ENCODE data around the gene SPAG9.

Gene SPAG9

DNA sequence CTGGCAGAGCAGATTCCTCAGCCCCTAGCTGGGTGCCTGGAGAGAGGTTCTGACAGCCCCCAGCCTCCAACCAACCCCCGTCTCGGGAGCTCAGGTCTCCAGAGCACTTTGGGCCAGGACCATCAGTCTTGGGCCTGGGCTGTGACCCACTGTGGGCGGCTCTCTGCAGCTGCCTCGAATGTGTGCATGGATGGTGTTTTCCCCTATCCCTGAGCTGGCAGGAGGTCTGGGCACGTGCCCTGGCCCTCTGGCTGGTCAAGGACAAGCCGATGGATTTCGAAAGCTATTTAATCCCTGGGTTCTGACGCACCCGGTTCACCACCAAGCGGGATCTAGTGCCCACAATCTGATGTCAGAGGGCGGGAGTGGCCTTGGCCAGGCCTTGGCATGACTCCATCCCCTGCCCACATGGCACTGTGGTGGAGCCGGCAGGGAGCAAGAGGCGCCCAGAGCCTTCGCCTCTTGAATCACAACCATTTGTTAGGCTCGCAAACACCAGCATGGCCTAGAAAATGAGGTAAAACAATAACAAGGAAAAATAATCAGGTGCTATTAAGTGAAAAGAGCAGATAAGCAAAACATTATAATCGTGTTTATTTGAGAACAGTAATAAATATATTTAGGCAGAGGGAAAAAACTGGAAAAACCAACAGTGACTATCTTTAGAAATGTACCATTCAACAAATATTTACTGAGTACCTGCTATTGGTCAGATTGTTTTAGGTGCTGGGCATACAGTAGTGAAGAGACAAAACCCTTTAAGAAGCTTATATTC is 185.3 kb downstream of the SPAG9 start:
- DNase-seq = no peak

DNA sequence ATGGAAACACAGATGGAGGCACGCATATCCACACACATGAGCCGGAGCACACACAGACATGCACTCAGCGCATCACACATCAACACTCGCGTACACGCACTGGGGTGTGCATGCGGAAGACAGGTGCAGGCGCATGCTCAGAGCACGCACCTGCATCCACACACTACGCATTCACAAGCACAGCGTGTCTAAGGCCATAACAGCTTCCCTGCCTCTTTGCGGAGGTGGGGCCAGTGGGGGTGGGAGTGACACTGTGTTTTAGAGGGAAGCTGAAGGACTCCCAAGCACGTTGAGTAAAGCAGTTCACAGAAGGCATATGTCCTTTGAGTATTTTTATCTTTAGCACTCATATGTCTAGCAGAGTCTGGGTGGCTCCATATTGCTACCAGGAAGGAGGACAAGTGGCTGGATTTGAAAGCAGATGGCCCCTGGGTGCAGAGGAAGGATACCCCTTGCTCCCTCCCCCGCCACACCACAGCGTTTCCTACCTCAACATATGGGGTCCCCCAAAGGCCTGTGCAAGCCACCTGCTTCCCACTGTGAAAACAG is 185.9 kb downstream of the SPAG9 start:
- DNase-seq = no peak

GRCh38 chr17:50934161-50934560 is 186.5 kb downstream of the SPAG9 start:
- DNase-seq = no peak

DNA sequence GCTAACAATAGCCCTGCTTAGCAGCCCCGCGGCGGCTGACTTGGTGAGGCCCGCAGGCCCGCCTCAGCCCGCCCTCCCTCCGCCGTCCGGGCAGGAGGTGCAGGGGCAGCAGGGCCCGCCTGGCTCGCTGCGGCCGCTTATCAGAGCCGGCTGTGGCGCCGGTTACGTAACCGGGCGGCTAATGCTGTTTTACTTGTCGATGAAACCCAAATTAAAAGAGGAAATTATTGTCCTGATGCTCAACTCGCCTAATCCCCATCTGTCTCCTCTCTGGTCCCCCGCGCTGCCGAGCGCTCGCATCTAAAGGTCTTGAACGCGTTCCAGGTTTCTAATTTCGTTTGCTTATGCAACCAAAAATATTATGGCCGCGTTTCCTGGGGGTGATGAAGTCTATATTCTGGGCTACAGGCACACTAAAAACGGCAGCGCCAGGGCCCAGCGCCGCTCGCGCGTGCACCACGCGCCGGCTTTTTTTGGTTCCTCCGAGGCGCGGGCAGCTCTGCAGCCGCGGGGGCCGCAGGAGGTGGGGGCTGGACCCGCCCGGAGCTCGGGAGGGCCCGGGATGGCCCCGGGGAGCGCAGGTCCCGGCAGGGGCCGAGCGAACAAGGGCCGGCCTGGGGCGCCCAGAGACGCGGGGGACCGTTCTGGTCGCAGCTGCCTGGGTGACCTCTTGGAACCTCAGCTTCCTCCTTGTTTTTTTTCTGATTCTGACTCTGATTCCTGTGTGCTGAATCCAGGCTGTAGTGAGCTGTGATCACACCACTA is 189.3 kb downstream of the SPAG9 start:
- DNase-seq = peak; percentile 37

- no peak for DNase-seq
These were observed 192.0 kb downstream of the SPAG9 start for GRCh38 chr17:50928646-50929045.

DNA sequence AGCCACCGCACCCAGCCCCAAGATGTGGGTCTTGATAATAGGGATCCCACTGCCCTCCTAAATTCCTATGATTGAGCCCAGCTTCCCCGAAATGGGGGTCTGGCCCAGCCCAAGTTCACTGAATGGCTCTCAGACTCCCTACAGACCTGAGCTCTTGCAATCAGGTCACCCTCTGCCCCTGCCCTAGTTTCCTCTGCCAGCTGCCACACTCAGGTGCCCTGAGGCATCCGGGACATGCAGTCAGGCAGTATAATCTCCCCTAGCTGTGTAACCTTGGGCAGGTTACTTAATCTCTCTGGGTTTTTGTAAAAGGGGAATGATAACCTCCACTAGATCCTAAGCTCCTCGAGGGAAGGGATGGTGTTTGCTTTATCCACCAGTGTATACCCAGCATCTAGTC is 193.4 kb downstream of the SPAG9 start:
- no peak for DNase-seq

- peak; percentile 43 for DNase-seq
These were observed 194.1 kb downstream of the SPAG9 start for GRCh38 chr17:50926523-50926922.

DNA sequence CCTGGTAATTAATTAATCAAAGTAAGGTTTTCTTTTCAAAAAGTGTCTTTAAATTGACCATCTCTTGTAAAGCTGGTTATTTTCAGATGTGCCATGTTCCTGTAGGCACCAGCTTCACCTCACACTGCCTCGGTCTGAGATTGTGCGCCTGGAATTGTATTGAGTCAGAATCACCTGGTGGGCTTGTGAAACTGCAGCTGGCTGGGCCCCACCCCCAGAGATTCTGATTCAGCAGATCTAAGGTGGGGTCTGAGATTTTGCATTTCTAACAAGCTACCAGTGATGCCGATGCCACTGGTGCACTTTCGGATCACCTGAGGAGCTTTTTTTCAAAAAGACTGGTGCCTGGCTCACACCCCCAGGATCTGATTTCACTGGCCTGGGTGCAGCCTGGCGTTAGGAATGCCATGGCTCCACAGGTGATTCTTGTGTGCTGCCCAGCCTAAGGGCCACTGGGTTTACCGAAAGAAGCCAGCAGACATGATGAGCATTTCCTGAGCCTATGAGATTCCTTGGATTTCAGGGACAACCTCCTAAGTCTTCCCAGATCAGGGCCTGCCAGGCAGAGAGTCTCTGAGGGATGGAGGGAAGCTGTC is 195.3 kb downstream of the SPAG9 start:
- no peak for DNase-seq

DNA sequence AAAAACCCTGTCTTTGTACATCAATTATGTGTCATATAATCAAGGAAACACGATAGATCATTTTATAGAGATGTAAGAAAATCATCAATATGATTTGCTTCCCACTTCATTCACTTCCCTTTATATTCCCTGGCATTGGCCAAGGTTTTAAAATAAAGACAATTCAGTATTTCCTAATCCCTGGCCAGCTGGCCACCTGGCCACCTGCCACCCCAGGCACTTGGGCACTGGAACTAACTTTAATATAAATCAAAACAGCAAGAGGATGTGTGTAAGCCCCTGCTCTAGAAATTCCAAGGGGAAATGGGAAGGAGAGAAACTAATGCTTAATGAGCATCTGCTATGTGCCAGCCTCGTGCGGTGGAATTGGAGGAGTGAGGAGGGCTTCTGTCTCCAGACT is 195.9 kb downstream of the SPAG9 start:
- no peak for DNase-seq

GRCh38 chr17:50924300-50924699 is 196.4 kb downstream of the SPAG9 start:
- no peak for DNase-seq

- DNase-seq = no peak
These were observed 197.1 kb downstream of the SPAG9 start for GRCh38 chr17:50923611-50924010.

- DNase-seq = no peak
These were observed 197.8 kb downstream of the SPAG9 start for GRCh38 chr17:50922721-50923405.

- no peak for DNase-seq
These were observed 198.6 kb downstream of the SPAG9 start for GRCh38 chr17:50922107-50922506.

DNA sequence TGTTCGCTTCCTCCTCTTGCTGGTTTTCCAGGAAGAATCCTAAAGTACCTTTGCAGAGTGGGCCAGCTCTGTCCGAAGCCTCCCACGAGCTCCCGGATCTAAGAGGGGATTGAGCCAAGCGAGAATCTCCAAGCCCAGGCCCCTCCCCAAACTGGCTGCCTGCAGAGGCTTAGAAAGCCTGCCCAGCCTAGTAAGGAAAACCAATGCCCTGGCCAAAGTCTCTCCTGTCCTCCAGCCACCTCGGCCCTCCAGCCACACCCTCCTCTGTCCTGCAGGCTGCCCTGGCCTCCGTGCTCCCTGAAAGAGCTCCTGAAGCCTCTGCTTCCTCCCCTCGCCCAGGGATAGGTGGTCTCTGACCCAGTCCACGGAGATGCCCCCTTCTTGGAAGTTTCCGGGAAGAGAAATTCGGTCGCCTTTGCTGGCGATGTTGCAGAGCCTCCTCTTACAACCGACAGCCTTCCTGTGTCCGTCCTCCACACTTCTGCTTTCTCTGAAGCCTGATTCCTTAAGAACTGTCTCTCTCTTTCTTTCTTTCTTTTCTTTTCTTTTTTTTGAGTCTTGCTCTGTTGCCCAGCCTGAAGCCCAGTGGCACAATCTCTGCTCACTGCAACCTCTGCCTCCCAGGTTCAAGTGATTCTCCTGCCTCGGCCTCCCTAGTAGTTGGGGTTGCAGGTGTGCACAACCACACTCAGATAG is 199.6 kb downstream of the SPAG9 start:
- no peak for DNase-seq

- DNase-seq = no peak
These were observed 200.6 kb downstream of the SPAG9 start for GRCh38 chr17:50920041-50920410.

GRCh38 chr17:50919321-50920040 is 201.2 kb downstream of the SPAG9 start:
- DNase-seq = peak; percentile 89

- DNase-seq = peak; percentile 25
These were observed 201.8 kb downstream of the SPAG9 start for GRCh38 chr17:50918933-50919296.

DNA sequence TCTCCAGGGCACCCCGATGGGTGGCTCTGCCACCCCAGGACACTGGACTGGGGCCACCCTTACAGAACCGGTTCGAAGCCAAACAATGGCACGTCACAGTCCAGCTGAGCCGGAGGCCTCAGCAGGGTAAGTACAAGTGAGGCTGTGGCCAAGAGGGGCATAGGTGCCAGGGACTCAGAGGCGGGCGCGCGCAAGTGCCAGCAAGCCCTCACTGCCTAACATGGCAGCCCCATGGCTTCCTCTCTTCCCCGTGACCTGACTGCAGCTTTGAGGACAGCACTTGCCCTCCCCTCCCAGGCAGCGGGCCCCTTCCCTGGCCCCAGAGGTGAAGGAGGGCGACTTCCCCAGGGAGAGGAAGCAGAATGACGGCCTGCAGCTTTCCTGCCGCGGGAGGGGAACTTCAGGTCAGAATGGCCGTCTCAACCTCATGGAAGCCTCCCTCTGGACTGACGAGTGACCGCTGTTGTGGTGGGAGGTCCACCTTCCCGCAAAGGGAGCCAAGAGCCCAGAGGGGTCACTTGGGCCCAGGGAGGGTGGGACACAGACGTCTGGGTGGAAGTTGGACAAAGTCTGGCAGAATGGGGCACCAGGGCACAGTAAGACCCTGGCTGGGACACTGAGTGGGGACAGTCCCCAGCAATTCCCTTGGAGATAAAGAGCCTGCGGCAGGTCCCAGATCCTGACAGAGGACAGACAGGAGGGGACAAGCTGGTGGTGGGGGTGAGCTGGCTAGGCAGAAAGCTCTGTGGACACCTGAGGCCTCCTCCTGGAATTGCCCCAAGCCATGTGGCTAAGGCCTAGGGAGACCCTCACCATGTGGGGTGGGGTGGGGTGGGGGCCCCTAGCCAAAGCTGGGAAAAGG is 202.4 kb downstream of the SPAG9 start:
- DNase-seq = no peak

GRCh38 chr17:50917418-50917743 is 203.3 kb downstream of the SPAG9 start:
- DNase-seq = no peak

GRCh38 chr17:50916708-50917417 is 203.8 kb downstream of the SPAG9 start:
- DNase-seq = no peak
